ENCODE measurements around the gene DPPA3. TPM values are rescaled to one million over a fixed set of nuclear protein-coding genes. Genes with fewer than 3 reads are reported as not detected.
A peak's percentile ranks its signal among the peaks of the same experiment; 100 is the strongest.
"Not testable (repeated sequence)": the region's sequence is repeated elsewhere in the genome, so short reads cannot be mapped to it uniquely, and the experiment has no call there.

Gene DPPA3
- not detected for total RNA-seq
- polyA plus RNA-seq (ENCODE audit: insufficient read length in 2 of 2), result not detected
- long read RNA-seq, donor 1, result 0 reads
- long read RNA-seq, donor 2, result 0 reads
- long read RNA-seq, donor 3, result 0 reads
- long read RNA-seq, donor 4, result 0 reads

DNA sequence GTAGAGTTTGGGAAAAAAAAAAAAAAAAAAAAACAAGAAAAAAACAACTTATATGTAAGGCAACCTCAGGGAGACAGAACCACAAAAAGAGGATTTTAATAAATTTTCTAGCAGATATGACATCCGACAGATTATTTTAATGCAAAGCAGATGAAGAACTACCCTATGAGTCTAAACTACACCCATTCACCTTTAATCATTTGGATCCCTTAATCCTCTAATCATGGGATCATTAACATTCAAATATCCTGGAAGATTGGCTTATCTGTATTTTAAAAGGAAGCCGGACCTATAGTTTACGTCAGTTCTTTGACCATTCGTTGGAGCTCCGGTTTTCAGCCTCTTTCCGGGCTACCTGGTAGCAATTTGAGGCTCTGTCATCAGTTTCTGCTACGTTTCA, at the start of gene DPPA3:
Gene DPPA3 (plus strand): TSS at position 301 of the 400 bp plus-strand sequence. CDS start 138 bp downstream, outside the sequence.
- no peaks in the 10 kb centered on the region for H3K27me3 ChIP-seq (ENCODE audit: control insufficient read depth, insufficient read depth, low read length)
- H3K4me1 ChIP-seq (ENCODE audit: control insufficient read depth, insufficient read depth, low read length), result no peaks in the 10 kb centered on the region
- 92% methylated on average over 5 of the region's 7 CpGs for WGBS (ENCODE audit: insufficient coverage)
- no peak within 1 kb of the TSS for H3K4me3 ChIP-seq (ENCODE audit: low read depth, low read length)
- H3K9me3 ChIP-seq (ENCODE audit: control insufficient read depth, insufficient read depth, low read length), result no peaks in the 10 kb centered on the region
- no peak for DNase-seq (ENCODE audit: low read depth in 4 of 6, low spot score in 6 of 6)
- no peaks in the 10 kb centered on the region for H3K36me3 ChIP-seq (ENCODE audit: control insufficient read depth, insufficient read depth, low read length)
- H3K27ac ChIP-seq (ENCODE audit: low read depth, low read length), result no peak within 1 kb of the TSS

DNA sequence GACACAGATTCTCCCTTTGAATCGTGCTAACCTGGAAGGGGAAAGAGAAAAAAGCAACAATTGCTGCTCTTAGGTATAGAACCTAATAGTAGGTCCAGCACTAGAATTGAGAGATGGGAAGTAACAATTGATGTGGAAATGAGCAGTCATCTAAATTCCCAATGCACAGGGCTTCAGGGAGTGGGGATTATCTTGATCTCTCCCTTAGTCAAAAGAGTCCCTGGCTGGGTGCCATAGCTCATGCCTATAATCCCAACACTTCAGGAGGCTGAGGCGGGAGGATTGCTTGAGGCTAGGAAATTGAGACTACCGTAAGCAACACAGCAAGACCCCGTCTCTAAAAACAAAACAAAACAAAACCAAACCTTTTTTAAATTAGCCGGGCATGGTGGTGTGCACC, 49.5 kb upstream of the DPPA3 start:
- no peak for DNase-seq (ENCODE audit: low read depth in 4 of 6, low spot score in 6 of 6)
- Histone ChIP-seq H3K4me3 (ENCODE audit: low read depth, low read length) (no peak overlapping the region), H3K27me3 (ENCODE audit: control insufficient read depth, insufficient read depth, low read length) (no peaks in the 10 kb centered on the region), H3K27ac (ENCODE audit: low read depth, low read length) (no peak overlapping the region), H3K9me3 (ENCODE audit: control insufficient read depth, insufficient read depth, low read length) (no peaks in the 10 kb centered on the region), H3K4me1 (ENCODE audit: control insufficient read depth, insufficient read depth, low read length) (no peaks in the 10 kb centered on the region), H3K36me3 (ENCODE audit: control insufficient read depth, insufficient read depth, low read length) (no peaks in the 10 kb centered on the region)
- WGBS (ENCODE audit: insufficient coverage), result 83% methylated on average over 1 of the region's 5 CpGs

DNA sequence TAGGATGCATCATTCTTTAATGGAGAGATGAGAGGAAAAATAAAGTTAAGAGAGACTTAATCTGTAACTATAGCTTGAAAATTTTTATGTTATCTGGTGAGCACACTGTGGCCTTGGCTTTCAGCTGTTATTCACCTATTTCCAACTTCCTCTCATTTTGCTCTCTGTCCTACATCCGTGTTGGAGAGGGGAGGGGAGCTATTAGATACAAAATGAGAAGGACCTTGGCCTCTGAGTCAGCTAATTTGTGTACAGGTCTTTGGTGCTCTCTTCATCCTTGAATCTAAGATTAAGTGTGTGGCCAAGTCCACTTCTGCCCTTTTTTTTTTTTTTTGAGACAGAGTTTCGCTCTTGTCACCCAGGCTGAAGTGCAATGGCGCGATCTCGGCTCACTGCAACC, 44.6 kb upstream of the DPPA3 start:
- Histone ChIP-seq H3K4me3 (ENCODE audit: low read depth, low read length) (no peak overlapping the region), H3K4me1 (ENCODE audit: control insufficient read depth, insufficient read depth, low read length) (no peaks in the 10 kb centered on the region), H3K9me3 (ENCODE audit: control insufficient read depth, insufficient read depth, low read length) (no peaks in the 10 kb centered on the region), H3K27me3 (ENCODE audit: control insufficient read depth, insufficient read depth, low read length) (no peaks in the 10 kb centered on the region), H3K36me3 (ENCODE audit: control insufficient read depth, insufficient read depth, low read length) (no peaks in the 10 kb centered on the region), H3K27ac (ENCODE audit: low read depth, low read length) (no peak overlapping the region)
- no CpG with 5 or more reads among the region's 5 CpGs for WGBS (ENCODE audit: insufficient coverage)
- DNase-seq (ENCODE audit: low read depth in 4 of 6, low spot score in 6 of 6), result no peak

DNA sequence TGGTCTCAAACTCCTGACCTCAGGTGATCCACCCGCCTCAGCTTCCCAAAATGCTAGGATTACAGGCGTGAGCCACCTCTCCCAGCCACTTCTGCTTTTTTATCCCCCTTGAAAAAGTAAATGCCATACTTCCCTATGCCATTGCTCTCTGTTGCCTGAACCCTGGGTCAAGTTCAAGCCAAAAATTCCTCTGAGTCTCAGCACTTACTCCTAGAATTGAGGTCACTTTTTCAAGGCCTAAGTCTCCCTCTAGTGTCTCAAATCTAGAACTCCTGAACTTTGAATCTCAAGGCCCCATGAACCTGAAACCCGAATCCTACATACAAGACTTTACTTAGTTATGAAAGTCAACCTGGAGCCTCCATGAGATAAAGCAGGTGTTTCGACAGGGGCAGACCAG, 44.1 kb upstream of the DPPA3 start:
- H3K9me3 ChIP-seq (ENCODE audit: control insufficient read depth, insufficient read depth, low read length), result no peaks in the 10 kb centered on the region
- no peaks in the 10 kb centered on the region for H3K36me3 ChIP-seq (ENCODE audit: control insufficient read depth, insufficient read depth, low read length)
- H3K27me3 ChIP-seq (ENCODE audit: control insufficient read depth, insufficient read depth, low read length), result no peaks in the 10 kb centered on the region
- no peak overlapping the region for H3K4me3 ChIP-seq (ENCODE audit: low read depth, low read length)
- no peak for DNase-seq (ENCODE audit: low read depth in 4 of 6, low spot score in 6 of 6)
- H3K27ac ChIP-seq (ENCODE audit: low read depth, low read length), result no peak overlapping the region
- 96% methylated on average over 2 of the region's 4 CpGs for WGBS (ENCODE audit: insufficient coverage)
- no peaks in the 10 kb centered on the region for H3K4me1 ChIP-seq (ENCODE audit: control insufficient read depth, insufficient read depth, low read length)

DNA sequence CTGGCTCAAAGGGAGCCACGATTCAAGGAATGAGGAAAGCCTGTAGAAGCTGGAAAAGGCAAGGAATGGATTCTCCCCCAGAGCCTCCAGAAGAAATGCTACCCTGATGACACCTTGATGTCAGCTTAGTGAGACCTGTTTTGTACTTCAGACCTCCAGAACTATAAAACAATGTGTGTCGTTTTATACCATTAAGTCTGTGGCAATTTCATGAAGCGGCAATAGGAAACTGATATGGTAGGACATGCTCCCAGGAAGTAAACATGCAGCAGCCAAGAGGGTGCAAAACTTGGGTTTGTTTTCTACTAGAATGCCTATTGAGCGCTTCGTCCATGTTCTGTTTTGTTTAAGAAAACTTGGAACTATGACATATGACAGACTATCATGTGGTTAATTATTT, 43.1 kb upstream of the DPPA3 start:
- WGBS (ENCODE audit: insufficient coverage), result 86% methylated on average over 2 of the region's 5 CpGs
- Histone ChIP-seq H3K9me3 (ENCODE audit: control insufficient read depth, insufficient read depth, low read length) (no peaks in the 10 kb centered on the region), H3K36me3 (ENCODE audit: control insufficient read depth, insufficient read depth, low read length) (no peaks in the 10 kb centered on the region), H3K27me3 (ENCODE audit: control insufficient read depth, insufficient read depth, low read length) (no peaks in the 10 kb centered on the region), H3K4me3 (ENCODE audit: low read depth, low read length) (no peak overlapping the region), H3K4me1 (ENCODE audit: control insufficient read depth, insufficient read depth, low read length) (no peaks in the 10 kb centered on the region), H3K27ac (ENCODE audit: low read depth, low read length) (no peak overlapping the region)
- no peak for DNase-seq (ENCODE audit: low read depth in 4 of 6, low spot score in 6 of 6)

DNA sequence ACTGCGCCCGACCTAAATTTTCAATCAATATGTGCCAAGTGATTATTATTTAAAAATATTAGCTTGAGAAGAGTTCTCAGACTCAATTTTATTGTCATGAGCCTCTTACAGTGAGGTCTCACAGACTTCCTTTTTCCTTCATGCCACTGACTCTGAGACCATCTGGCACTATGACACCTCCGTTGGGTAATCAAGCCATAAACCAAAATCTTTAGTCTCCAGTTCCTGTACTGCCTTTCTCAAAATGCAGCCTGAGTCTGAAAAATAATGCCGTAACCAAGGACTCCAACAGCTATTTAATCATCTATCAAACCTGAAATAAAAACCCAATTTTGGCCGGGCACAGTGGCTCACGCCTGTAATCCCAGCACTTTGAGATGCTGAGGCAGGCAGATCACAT, 35.8 kb upstream of the DPPA3 start:
- not testable (repeated sequence) for H3K4me3 ChIP-seq (ENCODE audit: low read depth, low read length); DNase-seq (ENCODE audit: low read depth in 4 of 6, low spot score in 6 of 6); H3K27ac ChIP-seq (ENCODE audit: low read depth, low read length); H3K36me3 ChIP-seq (ENCODE audit: control insufficient read depth, insufficient read depth, low read length); H3K9me3 ChIP-seq (ENCODE audit: control insufficient read depth, insufficient read depth, low read length); H3K4me1 ChIP-seq (ENCODE audit: control insufficient read depth, insufficient read depth, low read length); H3K27me3 ChIP-seq (ENCODE audit: control insufficient read depth, insufficient read depth, low read length)
- 52% methylated on average over 4 of the region's 6 CpGs for whole genome bisulfite sequencing (ENCODE audit: insufficient coverage)

DNA sequence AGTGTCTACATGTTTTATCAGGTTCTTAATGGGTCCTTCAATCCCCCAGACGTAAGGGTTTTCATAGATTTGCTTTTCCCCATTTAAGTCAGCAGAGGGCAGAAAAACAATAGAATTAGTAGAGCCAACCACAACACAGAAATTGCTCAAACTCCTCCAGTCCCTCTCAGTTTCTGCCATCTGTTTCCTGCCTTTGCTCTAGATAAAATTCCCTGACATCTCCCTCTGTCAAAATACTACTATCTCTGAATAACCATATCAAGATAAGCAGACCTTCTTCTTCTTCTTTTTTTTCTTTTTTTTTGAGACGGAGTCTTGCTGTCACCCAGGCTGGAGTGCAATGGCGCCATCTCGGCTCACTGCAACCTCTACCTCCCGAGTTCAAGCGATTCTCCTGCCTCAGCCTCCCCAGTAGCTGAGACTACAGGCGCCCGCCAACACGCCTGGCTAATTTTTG, 33.8 kb upstream of the DPPA3 start:
- not testable (repeated sequence) for H3K27ac ChIP-seq (ENCODE audit: low read depth, low read length); H3K27me3 ChIP-seq (ENCODE audit: control insufficient read depth, insufficient read depth, low read length); H3K9me3 ChIP-seq (ENCODE audit: control insufficient read depth, insufficient read depth, low read length); H3K4me1 ChIP-seq (ENCODE audit: control insufficient read depth, insufficient read depth, low read length); H3K36me3 ChIP-seq (ENCODE audit: control insufficient read depth, insufficient read depth, low read length); H3K4me3 ChIP-seq (ENCODE audit: low read depth, low read length)
- 62% methylated on average over 3 of the region's 9 CpGs for WGBS (ENCODE audit: insufficient coverage)
- peak in 4 of 6 donors; percentile 29 to 84 (median 56) for DNase-seq (ENCODE audit: low read depth in 4 of 6, low spot score in 6 of 6)

DNA sequence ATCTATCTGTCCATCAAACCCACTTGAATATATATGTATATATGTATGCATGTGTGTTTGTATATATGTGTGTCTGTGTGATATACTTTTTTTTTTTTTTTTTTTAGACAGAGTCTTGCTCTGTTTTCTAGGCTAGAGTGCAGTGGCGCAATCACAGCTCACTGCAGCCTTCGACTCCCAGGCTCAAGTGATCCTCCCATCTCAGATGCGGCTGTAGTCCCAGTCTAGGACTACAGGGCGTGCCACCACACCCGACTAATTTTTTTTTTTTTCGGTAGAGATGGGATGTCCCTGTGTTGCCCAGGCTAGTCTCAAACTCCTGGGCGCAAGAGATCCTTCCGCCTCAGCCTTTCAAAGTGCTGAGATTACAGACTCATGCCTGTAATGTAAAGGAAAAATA, 32.5 kb upstream of the DPPA3 start:
- H3K4me1 ChIP-seq (ENCODE audit: control insufficient read depth, insufficient read depth, low read length), result no peaks in the 10 kb centered on the region
- no peak overlapping the region for H3K4me3 ChIP-seq (ENCODE audit: low read depth, low read length)
- no peaks in the 10 kb centered on the region for H3K36me3 ChIP-seq (ENCODE audit: control insufficient read depth, insufficient read depth, low read length)
- no peaks in the 10 kb centered on the region for H3K9me3 ChIP-seq (ENCODE audit: control insufficient read depth, insufficient read depth, low read length)
- no peak overlapping the region for H3K27ac ChIP-seq (ENCODE audit: low read depth, low read length)
- no peaks in the 10 kb centered on the region for H3K27me3 ChIP-seq (ENCODE audit: control insufficient read depth, insufficient read depth, low read length)
- 97% methylated on average over 5 of the region's 8 CpGs for WGBS (ENCODE audit: insufficient coverage)
- DNase-seq (ENCODE audit: low read depth in 4 of 6, low spot score in 6 of 6), result no peak

DNA sequence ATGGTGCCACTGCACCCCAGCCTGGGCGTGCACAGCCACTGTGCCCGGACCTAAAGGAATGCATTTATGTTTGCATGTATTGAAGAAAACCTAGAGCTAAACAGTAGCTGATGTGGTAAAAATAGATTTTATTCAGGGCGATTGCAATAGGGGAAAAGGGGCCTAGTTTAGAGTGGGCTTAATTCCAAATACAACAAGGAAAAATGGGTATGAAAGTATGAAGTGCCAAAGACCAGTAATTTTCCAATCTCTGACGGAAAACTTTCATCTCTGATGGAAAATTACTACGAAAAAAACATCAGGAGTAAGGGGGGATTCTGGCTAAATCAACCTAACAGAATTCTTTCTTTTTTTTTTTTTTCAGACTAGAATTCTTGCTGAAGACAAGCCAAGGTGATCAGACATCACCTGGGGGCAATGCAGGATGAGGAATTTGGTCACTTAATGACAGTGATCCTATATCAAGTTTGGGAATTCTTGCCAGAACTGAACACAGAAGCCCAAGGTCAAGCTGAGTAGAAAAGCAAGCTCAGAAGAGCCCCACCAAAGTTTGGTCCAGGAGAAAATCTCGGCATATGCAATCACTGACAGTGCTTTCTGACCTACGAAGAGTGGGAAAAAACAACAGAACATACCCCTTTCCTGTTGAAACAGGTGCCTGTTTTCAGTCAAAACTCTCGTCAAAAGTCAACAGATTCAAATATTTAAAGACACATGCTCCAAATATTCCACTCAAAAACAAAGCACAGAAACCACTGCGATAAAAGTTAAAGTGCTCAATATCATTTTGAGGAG, 31.8 kb upstream of the DPPA3 start:
- H3K36me3 ChIP-seq (ENCODE audit: control insufficient read depth, insufficient read depth, low read length), result no peaks in the 10 kb centered on the region
- H3K9me3 ChIP-seq (ENCODE audit: control insufficient read depth, insufficient read depth, low read length), result no peaks in the 10 kb centered on the region
- no peaks in the 10 kb centered on the region for H3K4me1 ChIP-seq (ENCODE audit: control insufficient read depth, insufficient read depth, low read length)
- H3K27me3 ChIP-seq (ENCODE audit: control insufficient read depth, insufficient read depth, low read length), result no peaks in the 10 kb centered on the region
- 91% methylated on average over 4 of the region's 9 CpGs for WGBS (ENCODE audit: insufficient coverage)
- no peak for DNase-seq (ENCODE audit: low read depth in 4 of 6, low spot score in 6 of 6)
- no peak overlapping the region for H3K27ac ChIP-seq (ENCODE audit: low read depth, low read length)
- H3K4me3 ChIP-seq (ENCODE audit: low read depth, low read length), result no peak overlapping the region

DNA sequence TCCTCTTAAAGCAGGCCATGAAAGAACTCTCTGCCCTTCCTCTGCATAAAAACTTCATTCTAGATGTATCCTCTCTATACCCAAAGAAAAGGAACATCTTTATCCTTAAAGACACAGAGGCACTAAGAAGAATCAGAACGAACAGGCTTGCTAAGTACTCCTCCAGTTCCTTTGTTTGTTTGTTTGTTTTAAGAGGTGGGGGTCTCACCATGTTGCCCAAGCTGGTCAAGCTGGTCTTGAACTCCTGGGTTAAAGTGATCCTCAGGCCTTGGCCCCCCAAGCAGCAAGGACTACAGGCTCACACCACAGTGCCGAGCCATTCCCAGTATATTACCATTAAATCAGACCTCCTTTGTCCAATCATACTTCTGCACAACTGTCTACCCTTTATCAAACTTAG, 29.7 kb upstream of the DPPA3 start:
- no peaks in the 10 kb centered on the region for H3K27me3 ChIP-seq (ENCODE audit: control insufficient read depth, insufficient read depth, low read length)
- no peak overlapping the region for H3K4me3 ChIP-seq (ENCODE audit: low read depth, low read length)
- WGBS (ENCODE audit: insufficient coverage), result 77% methylated on average over 1 of the region's 2 CpGs
- no peaks in the 10 kb centered on the region for H3K9me3 ChIP-seq (ENCODE audit: control insufficient read depth, insufficient read depth, low read length)
- H3K36me3 ChIP-seq (ENCODE audit: control insufficient read depth, insufficient read depth, low read length), result no peaks in the 10 kb centered on the region
- no peak for DNase-seq (ENCODE audit: low read depth in 4 of 6, low spot score in 6 of 6)
- H3K27ac ChIP-seq (ENCODE audit: low read depth, low read length), result no peak overlapping the region
- H3K4me1 ChIP-seq (ENCODE audit: control insufficient read depth, insufficient read depth, low read length), result no peaks in the 10 kb centered on the region
